Muscle layer of duodenum (tissue), 2 donors: ENCODE measurements around the gene CDSN.
"Not testable (repeated sequence)": the region's sequence is repeated elsewhere in the genome, so short reads cannot be mapped to it uniquely, and the experiment has no call there.

ENCODE experiments used
- H3K27ac ChIP-seq: one replicate; pipeline ENCODE4 v1.7.0; 2013; ENCODE audit warnings: mild to moderate bottlenecking, low read length
- H3K27me3 ChIP-seq: one replicate; pipeline ENCODE4 v1.7.0; 2013; ENCODE audit warnings: low read depth, mild to moderate bottlenecking, control low read depth, low read length
- H3K36me3 ChIP-seq, 2 donors: one replicate each; pipeline ENCODE4 v1.7.0; 2013; ENCODE audit warnings: low read length in 2 of 2, control low read depth in 1 of 2, mild to moderate bottlenecking in 1 of 2; ENCODE audit not compliant: insufficient read depth in 2 of 2, control insufficient read depth in 1 of 2
- H3K4me1 ChIP-seq, 2 donors: one replicate each; pipeline ENCODE4 v1.7.0; 2013; ENCODE audit warnings: low read length in 2 of 2, mild to moderate bottlenecking in 2 of 2, control low read depth in 1 of 2, moderate library complexity in 1 of 2; ENCODE audit not compliant: insufficient read depth in 2 of 2, control insufficient read depth in 1 of 2
- H3K4me3 ChIP-seq, 2 donors: one replicate each; pipeline ENCODE4 v1.7.0; 2013; ENCODE audit warnings: low read length in 2 of 2, low read depth in 1 of 2, mild to moderate bottlenecking in 1 of 2
- H3K9me3 ChIP-seq, 2 donors: one replicate each; pipeline ENCODE4 v1.7.0; 2013; ENCODE audit warnings: low read length in 2 of 2, control low read depth in 1 of 2, mild to moderate bottlenecking in 1 of 2; ENCODE audit not compliant: control insufficient read depth in 1 of 2
- donor health status: healthy.

The CDSN gene, protein sequence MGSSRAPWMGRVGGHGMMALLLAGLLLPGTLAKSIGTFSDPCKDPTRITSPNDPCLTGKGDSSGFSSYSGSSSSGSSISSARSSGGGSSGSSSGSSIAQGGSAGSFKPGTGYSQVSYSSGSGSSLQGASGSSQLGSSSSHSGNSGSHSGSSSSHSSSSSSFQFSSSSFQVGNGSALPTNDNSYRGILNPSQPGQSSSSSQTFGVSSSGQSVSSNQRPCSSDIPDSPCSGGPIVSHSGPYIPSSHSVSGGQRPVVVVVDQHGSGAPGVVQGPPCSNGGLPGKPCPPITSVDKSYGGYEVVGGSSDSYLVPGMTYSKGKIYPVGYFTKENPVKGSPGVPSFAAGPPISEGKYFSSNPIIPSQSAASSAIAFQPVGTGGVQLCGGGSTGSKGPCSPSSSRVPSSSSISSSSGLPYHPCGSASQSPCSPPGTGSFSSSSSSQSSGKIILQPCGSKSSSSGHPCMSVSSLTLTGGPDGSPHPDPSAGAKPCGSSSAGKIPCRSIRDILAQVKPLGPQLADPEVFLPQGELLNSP

DNA sequence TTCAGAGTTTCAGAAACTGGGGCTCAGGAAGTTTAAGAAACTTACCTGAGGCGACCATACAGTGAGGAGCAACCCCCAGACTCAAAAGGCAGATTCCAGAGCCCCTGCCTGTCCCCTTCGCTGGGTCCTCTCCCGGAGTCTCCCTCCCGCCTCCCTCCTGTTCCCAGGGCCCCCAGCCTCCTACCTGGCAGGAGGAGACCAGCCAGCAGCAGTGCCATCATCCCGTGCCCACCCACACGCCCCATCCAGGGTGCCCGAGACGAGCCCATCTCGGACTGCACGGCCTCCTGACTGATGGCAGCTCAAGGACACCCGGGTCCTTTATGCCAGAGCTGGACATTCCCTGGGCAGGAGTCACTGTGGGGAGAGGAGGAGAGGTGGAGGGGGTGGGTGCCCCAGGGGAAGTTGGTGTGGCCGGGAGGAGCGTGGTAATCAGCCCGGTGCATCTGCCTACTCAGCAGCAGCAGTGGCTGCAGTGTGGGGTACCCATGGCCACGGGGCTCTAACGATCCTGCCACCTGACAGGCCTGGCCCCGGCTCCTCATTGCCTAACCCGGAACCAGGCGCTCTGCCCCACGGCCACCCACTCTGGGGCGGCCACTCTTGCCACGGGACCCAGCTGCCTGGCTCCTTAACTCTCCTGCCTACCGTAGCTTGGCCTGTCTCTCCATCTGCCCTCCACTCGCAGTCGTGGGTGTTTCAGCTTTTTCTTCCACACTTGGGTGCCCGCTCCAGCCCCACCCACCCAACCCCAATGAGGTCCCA is at the start of gene CDSN:
Gene CDSN (minus strand): TSS at position 296 of the 765 bp plus-strand sequence. CDS start 27 bp downstream, at position 269.
- peaks cover 3 to 40% of the 10 kb centered on the region in 2 donors for H3K4me1 ChIP-seq

DNA sequence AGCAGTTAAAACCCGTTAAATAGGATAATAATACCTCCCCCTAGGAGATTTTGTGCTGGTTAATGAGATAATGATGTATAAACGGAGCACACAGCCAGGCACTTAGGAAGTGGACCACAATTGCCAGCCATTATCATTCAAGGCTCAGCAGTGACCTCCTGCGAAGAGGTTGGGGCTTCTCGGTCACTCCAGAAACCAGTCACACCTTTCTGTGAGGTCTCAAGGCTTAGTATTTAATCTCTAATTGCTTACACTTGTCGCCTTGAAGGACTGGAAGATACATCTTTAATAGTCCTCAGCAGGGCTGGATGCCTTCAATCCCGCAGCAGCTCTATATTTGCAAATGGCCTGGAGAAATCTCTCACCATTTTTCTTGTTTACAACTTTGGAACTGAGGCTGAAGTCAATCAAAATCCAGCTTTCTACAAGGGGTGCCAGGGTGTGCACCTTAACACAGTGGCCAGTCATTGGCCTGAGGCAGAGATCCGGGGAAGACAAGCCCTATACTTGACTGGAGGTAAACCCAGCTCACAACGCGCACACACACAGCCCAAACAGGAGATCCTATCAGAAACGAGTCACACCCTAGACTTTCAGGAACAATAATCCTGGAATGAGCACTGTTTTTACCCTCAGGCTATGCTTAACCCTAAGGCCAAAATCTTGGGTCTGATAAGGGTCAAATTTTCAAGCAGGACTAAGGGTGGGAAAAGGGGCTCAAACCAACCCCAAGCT is 49.0 kb upstream of the CDSN start:
- Histone ChIP-seq H3K4me1 (no peaks in the 10 kb centered on the region), H3K27me3 (no peaks in the 10 kb centered on the region), H3K27ac (no peak overlapping the region), H3K4me3 (no peak overlapping the region), H3K36me3 (no peaks in the 10 kb centered on the region), H3K9me3 (no peaks in the 10 kb centered on the region)

More for the DNA sequence above, at the start of gene CDSN:
- no peaks in the 10 kb centered on the region for H3K36me3 ChIP-seq
- H3K4me3 ChIP-seq = no peak within 1 kb of the TSS
- no peak within 1 kb of the TSS for H3K27ac ChIP-seq
- H3K27me3 ChIP-seq = no peaks in the 10 kb centered on the region
- H3K9me3 ChIP-seq = no peaks in the 10 kb centered on the region

DNA sequence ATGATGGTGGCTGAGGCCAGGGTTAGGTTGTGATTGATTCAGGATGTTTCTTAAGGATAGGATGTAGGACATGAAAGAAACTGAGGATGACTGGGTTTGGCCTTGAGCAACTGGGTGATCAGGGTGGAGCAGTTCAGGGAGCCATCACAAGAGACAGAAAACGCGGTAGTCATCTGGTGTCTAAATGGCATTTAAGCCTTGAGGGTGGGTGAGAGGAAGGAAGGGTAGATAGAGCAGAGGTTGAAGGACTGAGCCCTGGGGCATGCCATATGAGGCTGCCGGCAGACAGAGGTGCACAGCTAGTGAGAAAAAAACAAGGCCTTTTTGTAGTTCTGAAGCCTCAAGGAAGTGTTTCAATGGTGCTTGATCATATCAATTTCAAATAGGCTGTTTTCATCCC is 48.4 kb upstream of the CDSN start:
- Histone ChIP-seq H3K9me3 (no peaks in the 10 kb centered on the region), H3K4me1 (no peaks in the 10 kb centered on the region)

DNA sequence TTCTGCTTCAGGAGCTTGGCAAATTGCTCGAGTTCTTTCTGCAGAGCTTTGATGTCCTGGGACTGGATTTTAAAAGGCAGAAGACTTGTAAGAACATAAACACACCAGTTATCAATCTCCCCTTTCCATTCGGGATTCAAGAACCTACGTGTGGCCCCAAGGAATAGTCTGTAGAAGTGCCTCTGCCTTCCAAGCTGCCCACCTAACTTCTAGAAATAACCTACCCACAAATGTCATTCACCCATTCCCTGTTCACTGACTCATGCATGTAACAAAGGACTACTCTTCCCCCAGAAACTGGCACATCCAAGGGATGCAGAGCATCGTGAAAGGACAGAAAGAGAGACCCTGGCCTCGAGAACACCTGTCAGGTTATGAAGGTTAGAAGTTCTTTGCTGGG is 45.7 kb upstream of the CDSN start:
- Histone ChIP-seq H3K27ac (no peak overlapping the region), H3K9me3 (no peaks in the 10 kb centered on the region), H3K4me3 (no peak overlapping the region), H3K36me3 (no peaks in the 10 kb centered on the region), H3K4me1 (no peaks in the 10 kb centered on the region), H3K27me3 (no peaks in the 10 kb centered on the region)

More for the DNA sequence above, 48.4 kb upstream of the CDSN start:
- no peak overlapping the region for H3K27ac ChIP-seq
- H3K27me3 ChIP-seq = no peaks in the 10 kb centered on the region
- no peak overlapping the region for H3K4me3 ChIP-seq
- H3K36me3 ChIP-seq = no peaks in the 10 kb centered on the region

DNA sequence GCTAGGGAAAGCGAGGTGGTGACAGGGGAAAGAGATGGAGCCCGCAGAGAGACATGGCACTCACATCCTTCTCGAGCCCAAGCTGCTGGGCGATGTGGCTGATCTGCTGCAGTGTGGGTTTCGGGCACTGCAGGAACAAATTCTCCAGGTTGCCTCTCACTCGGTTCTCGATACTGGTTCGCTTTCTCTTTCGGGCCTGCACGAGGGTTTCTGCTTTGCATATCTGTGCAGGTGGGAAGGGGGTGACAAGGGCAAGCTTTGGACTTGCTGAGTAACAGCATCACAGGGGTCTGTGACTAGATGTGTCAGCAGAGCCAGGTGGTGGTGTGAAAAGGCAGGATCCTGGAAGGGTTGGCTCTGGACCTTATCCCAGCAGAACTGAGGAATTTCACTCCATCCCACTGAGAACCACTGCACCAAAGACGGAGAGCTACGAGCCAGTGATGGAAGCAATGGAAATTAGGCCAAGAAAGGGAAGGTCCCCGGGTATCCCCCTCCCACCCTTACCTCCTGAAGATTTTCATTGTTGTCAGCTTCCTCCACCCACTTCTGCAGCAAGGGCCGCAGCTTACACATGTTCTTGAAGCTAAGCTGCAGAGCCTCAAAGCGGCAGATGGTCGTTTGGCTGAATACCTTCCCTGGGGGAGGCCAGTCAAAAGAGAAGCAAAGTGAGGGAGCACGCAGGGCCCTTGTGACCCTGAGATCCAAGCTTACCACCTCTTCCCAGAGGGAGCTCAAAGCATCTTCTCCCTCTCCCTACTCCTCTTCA is 45.0 kb upstream of the CDSN start:
- not testable (repeated sequence) for H3K27me3 ChIP-seq, H3K9me3 ChIP-seq, H3K4me3 ChIP-seq, H3K4me1 ChIP-seq, H3K27ac ChIP-seq, H3K36me3 ChIP-seq

DNA sequence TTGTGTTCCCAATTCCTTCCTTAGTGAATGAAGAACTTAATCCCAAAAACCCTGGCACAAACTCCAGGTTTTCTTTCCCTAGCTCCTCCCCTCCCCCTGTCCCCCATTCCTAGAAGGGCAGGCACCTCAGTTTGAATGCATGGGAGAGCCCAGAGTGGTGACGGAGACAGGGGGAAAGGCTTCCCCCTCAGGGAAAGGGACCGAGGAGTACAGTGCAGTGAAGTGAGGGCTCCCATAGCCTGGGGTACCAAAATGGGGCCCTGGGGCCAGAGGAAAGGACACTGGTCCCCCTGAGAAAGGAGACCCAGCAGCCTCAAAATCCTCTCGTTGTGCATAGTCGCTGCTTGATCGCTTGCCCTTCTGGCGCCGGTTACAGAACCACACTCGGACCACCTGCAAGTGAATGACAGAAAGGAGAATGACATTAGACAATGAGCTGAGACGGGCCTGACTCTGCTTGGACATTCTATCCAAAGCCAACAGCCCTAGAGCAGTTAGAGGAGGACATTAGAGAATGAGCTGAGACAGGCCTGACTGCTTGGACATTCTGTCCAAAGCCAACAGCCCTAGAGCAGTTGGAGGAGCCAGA is 44.3 kb upstream of the CDSN start:
- H3K4me1 ChIP-seq, H3K9me3 ChIP-seq, H3K27ac ChIP-seq, H3K4me3 ChIP-seq, H3K27me3 ChIP-seq, H3K36me3 ChIP-seq: not testable (repeated sequence)

DNA sequence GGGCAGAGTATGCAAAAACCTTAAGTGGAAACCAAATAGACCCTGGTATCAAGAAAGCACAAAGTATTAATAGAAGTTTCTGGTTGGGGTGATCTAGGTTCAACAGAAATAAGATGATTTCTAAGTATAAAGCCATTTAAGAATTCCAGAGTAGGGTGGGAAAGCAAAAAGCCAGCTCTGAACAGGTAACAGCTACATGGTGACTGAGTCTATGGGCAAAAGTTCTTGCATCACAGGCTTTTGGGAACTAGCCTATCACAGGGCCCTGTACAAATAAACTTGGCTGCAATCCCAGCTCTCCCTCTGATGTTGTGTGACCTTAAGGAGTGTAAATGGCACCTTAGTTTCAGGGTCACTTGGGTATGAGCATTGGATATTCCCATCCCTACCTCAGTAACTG is 43.7 kb upstream of the CDSN start:
- no peaks in the 10 kb centered on the region for H3K27me3 ChIP-seq
- H3K4me3 ChIP-seq = no peak overlapping the region
- H3K4me1 ChIP-seq = peaks cover 4 to 11% of the 10 kb centered on the region in 2 donors
- no peaks in the 10 kb centered on the region for H3K36me3 ChIP-seq
- no peaks in the 10 kb centered on the region for H3K9me3 ChIP-seq
- no peak overlapping the region for H3K27ac ChIP-seq

DNA sequence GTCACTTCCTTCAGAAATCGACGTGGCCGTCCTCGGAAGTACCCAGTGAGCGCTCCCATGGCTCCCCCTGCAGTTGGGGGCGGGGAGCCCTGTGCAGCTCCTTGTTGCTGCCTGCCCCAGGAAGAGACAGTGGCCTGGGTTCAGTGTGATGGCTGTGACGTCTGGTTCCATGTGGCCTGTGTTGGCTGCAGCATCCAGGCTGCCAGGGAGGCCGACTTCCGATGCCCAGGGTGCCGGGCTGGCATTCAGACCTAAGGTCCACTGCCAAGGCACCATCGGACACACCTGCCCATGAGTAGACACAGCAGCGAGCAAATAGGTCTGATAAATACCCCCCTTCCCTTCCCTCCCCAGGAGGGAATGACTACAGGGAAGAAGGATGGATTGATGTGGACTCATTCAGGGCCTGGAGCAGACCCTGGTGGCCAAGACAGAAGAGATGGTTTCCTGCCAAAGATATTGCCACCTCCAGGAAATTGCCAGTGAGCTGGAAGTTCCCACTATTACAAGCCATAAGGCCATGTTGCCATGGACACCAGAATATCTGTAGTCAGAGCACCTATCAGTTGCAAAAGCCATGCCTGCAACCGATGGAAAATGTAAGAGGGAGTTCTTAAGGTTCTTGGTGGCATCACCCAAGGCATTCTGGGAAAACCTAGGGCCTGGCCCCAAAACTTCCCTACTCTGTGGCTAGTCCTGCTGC is 42.4 kb upstream of the CDSN start:
- no peak overlapping the region for H3K27ac ChIP-seq
- H3K9me3 ChIP-seq = no peaks in the 10 kb centered on the region
- no peaks in the 10 kb centered on the region for H3K36me3 ChIP-seq
- no peak overlapping the region for H3K4me3 ChIP-seq
- peaks cover 4 to 14% of the 10 kb centered on the region in 2 donors for H3K4me1 ChIP-seq
- no peaks in the 10 kb centered on the region for H3K27me3 ChIP-seq

DNA sequence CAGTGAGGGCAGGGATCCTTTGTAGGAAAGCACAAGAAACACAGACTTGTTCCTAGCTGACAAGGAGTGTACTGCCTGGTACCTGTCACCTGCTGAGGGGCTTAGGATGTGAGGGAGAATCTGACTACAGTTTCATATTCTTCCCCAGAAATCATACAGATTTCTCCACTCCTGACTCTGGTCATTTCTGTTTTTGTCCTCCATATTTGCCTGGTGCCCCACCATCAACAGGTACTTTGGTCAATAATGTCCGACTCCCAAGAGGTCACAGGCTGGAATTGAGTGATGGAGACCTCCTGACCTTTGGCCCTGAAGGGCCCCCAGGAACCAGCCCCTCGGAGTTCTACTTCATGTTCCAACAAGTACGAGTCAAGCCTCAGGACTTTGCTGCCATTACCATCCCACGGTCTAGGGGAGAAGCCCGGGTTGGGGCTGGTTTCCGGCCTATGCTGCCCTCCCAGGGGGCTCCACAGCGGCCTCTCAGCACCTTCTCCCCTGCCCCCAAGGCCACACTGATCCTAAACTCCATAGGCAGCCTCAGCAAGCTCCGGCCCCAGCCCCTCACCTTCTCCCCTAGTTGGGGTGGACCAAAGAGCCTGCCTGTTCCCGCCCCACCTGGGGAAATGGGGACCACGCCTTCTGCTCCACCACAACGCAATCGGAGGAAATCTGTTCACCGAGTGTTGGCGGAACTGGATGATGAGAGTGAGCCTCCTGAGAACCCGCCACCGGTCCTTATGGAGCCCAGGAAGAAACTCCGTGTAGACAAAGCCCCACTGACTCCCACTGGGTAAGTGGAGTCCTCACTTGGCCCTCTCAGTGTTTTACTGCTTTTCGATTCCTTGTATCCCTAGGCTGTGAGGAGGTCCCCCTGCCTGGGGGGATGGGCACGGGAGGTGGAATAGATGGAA is 41.2 kb upstream of the CDSN start:
- Histone ChIP-seq H3K27ac (no peak overlapping the region), H3K9me3 (no peaks in the 10 kb centered on the region), H3K4me1 (peaks cover 4 to 17% of the 10 kb centered on the region in 2 donors), H3K4me3 (no peak overlapping the region), H3K36me3 (no peaks in the 10 kb centered on the region), H3K27me3 (no peaks in the 10 kb centered on the region)
